Activated T-helper 2 cell treated with anti-CD3 and anti-CD28 coated beads, Interferon-gamma antibody, Interleukin-2, Interleukin-4, amounts not matched to agents 10 μg/mL and 5 μg/mL and 100 μg/mL, durations not matched to agents 14 hours and 24 hours and 36 hours (primary cell): Measurements from ENCODE around the gene EZH1. TPM values are rescaled to one million over a fixed set of nuclear protein-coding genes. Genes with fewer than 3 reads are reported as not detected.
"Not testable (repeated sequence)": the region's sequence is repeated elsewhere in the genome, so short reads cannot be mapped to it uniquely, and the experiment has no call there.

Experiments used
- DNase-seq: peaks from one replicate; pipeline ENCODE4 v3.0.0; 2021; ENCODE audit warnings: low spot score
- H3K27ac Mint-ChIP-seq: one replicate; pipeline ENCODE4 v1.8.0; 2021; ENCODE audit warnings: mixed read lengths
- H3K27me3 Mint-ChIP-seq: one replicate; pipeline ENCODE4 v1.8.0; 2021; ENCODE audit warnings: low read depth, mixed read lengths
- H3K36me3 Mint-ChIP-seq: one replicate; pipeline ENCODE4 v1.8.0; 2021; ENCODE audit warnings: low read depth, mixed read lengths
- H3K4me1 Mint-ChIP-seq: one replicate; pipeline ENCODE4 v1.8.0; 2021; ENCODE audit warnings: low read depth, mixed read lengths
- H3K4me3 Mint-ChIP-seq: one replicate; pipeline ENCODE4 v1.8.0; 2021; ENCODE audit warnings: low read depth, mild to moderate bottlenecking, moderate library complexity, mixed read lengths
- H3K9me3 Mint-ChIP-seq: one replicate; pipeline ENCODE4 v1.8.0; 2021; ENCODE audit warnings: mixed read lengths
- intact Hi-C: fragments of 100-400 bp; cut with micrococcal nuclease; formaldehyde crosslinking; loops from one replicate; pipeline ENCODE4 v1.15.1; 2023
- total RNA-seq: library from RNA; stranded (reverse); gene quantifications from 2 replicates; pipeline ENCODE4 v1.2.3, GENCODE V29; 2022

Gene EZH1
- total RNA-seq, 1 donor from 2014 or later: 37.1 TPM

DNA sequence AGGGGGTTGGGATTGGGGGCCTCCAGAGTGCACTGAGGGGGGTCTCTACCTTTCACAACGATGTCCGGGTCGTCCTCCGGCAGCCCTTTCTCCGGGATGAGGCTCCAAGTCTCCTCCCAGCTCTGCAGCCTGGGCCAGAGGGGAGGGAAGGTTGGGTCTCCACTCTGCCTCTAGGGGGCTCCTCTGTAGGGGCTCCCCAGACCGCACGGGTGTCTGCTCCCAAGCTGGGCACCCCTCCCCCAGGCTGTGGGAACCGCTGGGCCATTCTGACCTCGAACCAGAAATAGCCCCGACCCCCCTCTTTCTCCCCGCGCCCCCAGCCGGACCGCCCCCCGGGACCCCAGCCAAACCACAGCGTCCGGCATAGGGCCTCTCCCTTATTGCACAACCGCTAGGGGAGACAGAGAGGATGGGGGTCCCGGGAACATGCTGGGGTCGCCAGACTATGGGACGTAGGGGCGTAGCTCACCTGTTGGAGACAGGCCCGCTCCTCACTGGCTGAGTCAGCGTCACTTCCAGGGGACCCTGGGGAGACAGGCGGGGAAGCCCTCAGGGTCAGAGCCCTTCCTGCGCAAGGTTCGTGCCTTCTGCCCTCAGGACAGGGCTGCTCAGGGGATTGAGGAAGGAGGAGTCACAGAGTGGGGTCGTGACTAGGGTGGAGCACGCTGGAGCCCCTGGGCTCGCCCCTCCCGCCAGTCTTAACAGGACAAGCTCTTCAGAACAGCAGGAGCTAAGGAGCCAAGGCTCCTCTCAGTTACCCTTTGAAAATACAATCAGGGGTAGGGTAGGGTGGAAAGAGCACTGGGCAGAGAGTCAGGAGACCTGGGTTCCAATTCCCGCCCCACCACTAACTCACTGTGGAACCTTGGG lies 70.7 kb downstream of the EZH1 start:
- no peaks in the 10 kb centered on the region for H3K36me3 Mint-ChIP-seq
- no peak overlapping the region for H3K27ac Mint-ChIP-seq
- no peaks in the 10 kb centered on the region for H3K9me3 Mint-ChIP-seq
- H3K27me3 Mint-ChIP-seq: peaks cover 49% of the 10 kb centered on the region
- peaks cover 31% of the 10 kb centered on the region for H3K4me1 Mint-ChIP-seq
- H3K4me3 Mint-ChIP-seq: peak overlapping the region; percentile 17
- intact Hi-C loops: loop anchor here (2.0 kb wide), 1 partner anchor 15 kb away; the partner anchor contains the start of gene TUBG2
- no peak for DNase-seq

DNA sequence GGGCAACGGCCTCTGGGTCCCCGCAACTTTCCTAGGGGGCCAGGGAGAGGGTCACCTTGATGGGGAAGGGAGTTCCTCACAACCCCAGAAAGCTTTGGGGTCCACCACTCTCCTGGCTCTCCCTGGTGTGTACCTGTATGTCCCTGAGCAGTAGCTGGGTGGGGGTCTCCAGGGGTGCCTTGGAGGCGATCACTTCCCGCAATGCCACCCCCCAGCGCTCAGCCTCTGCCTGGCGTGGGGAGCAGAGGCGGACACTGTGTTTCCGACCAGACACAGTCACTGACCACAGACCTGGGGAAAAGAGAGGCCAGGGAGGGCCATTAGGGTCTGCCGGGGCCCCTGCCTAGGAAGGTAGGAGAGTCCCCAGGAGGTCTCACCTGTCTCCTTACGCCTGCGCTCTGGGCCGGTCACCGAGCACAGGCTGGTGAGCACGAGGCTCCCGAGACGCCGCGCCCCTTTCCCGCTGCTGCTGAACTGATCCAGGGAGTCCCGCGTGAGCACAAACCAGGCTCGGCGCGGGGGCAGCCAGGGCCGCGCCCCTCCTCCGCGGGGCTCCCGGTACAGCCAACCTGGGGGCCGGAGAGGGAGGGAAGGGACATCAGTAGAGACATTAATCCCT lies 71.5 kb downstream of the EZH1 start:
- H3K36me3 Mint-ChIP-seq: no peaks in the 10 kb centered on the region
- peaks cover 55% of the 10 kb centered on the region for H3K27me3 Mint-ChIP-seq
- no peak overlapping the region for H3K27ac Mint-ChIP-seq
- intact Hi-C loops: no loop called here
- no peaks in the 10 kb centered on the region for H3K9me3 Mint-ChIP-seq
- peaks cover 26% of the 10 kb centered on the region for H3K4me1 Mint-ChIP-seq
- no peak overlapping the region for H3K4me3 Mint-ChIP-seq
- DNase-seq: no peak

DNA sequence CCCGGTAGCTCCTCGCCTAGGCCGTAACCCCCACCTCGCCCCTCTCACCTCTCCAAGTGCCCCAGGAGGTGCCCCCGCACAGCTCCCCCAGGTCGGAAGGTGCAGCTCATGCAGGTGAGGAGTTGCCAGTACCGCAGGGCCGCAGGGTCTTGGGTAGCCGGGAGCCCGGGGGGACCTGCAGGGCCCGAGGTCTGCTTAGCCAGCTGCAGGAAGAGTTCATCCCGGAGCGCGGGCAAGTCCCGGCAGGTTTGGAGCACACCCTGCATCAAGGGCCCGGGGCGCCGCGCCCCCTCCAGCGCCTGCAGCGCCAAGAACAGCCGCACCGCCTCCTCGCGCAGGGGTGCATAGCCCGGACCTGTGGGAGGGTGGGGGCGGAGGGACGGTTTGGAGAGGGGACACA lies 72.8 kb downstream of the EZH1 start:
- no peak overlapping the region for H3K4me3 Mint-ChIP-seq
- no peak for DNase-seq
- no peak overlapping the region for H3K27ac Mint-ChIP-seq
- H3K27me3 Mint-ChIP-seq: peaks cover 55% of the 10 kb centered on the region
- no peaks in the 10 kb centered on the region for H3K36me3 Mint-ChIP-seq
- intact Hi-C loops: no loop called here
- peaks cover 21% of the 10 kb centered on the region for H3K4me1 Mint-ChIP-seq
- H3K9me3 Mint-ChIP-seq: no peaks in the 10 kb centered on the region

DNA sequence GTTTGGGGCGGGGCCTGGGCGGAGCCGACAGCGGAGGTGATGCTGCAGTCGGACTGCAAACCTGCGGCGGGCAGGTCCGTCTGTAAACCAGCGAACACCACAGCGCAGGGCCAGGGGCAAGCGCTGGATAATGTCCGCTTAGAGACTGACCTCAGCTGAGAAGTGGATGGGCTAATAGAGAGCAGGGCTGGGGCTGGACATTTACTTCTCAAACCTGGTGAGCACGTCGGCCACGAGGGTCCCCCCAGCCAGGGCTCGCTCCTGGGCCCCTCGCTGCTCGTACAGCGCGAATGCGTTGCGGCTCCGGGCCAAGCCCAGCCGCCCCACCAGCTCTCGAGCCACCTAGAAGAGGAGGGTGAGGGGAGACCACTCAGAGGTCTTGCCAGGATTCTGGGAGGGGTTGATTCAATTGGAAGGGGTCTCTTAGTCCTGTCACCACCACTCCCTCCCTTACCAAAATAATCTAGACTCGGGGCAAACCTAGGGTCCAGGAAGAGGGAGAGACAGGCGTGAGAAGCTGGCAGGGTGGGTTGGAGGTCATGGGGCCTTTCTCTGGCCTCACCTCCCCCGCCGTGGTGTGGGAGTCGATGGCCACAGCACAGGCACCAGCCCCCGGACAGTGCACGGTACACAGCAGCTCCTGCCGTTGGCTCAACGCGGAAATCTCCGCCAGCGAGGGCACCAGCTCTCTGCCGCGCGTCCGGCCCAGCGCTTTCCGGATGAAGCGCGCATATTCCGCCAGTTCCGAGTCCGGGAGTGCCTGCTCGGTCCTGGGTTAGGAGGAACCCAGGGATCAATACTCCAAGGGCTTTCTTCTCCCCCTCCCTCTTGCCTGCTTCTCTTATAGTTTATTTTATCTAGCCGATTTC lies 73.8 kb downstream of the EZH1 start:
- H3K27me3 Mint-ChIP-seq: peaks cover 50% of the 10 kb centered on the region
- no peaks in the 10 kb centered on the region for H3K9me3 Mint-ChIP-seq
- intact Hi-C loops: no loop called here
- H3K4me1 Mint-ChIP-seq: peaks cover 18% of the 10 kb centered on the region
- H3K27ac Mint-ChIP-seq: no peak overlapping the region
- H3K4me3 Mint-ChIP-seq: peak overlapping the region; percentile 61
- DNase-seq: no peak
- H3K36me3 Mint-ChIP-seq: peaks cover 6% of the 10 kb centered on the region

DNA sequence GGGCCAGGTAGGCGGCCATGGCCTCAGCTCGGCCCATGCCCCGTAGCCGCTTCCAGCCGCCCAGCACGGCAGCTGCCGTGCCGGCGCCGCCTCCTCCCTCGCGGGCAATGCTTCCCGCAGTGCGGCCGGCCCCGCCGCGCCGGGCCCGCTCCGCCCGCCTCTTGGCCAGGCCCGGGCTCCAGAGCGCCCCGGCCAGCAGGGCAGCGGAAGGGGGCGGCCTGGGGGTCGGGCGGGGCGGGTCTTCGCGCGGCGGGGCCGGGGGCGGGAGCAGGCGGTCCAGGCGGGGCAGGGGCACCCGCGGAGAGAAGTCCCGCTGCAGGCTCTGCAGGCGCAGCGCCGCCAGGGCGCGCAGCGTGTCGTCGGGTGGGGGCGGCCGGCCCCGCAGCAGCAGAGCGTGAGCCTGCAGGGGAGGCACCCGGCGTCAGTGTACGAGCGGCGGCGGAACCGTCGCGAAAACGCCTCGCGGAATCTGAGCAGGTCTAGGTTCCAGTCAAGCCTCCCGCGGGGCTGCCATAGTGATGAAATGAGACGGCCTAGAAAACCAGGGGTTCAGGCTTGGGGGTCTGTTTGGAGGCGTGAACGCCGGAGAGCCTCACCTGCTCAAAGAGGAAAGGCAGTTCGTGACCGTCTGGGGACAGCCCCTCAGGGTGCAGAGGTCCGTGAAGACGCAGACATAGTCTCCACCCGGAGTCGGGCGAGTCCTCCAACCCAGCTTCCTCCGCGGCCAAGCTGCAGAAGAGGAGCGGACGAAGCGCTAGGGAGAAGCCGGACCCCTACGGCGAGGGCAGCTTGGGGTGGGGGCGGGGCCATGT lies 74.7 kb downstream of the EZH1 start:
- no peak for DNase-seq
- peaks cover 18% of the 10 kb centered on the region for H3K4me1 Mint-ChIP-seq
- no peaks in the 10 kb centered on the region for H3K9me3 Mint-ChIP-seq
- no peak overlapping the region for H3K27ac Mint-ChIP-seq
- intact Hi-C loops: no loop called here
- H3K4me3 Mint-ChIP-seq: peak overlapping the region; percentile 61
- H3K27me3 Mint-ChIP-seq: peaks cover 50% of the 10 kb centered on the region
- H3K36me3 Mint-ChIP-seq: peaks cover 12% of the 10 kb centered on the region

DNA sequence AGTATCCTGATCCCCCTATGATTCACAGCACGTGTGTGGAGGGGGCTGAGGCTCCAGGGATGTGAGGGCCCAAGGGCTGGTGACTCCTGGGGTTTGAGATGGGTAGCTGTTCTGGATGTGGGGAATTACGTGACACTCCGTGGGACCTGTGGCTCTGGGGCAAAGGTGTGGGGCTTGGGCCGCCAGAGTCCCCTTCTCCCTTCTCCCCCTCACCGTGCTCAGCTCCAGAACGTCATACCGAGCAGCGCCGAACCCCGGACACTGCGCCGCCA lies 75.2 kb downstream of the EZH1 start:
- Mint-ChIP-seq H3K4me1 (peaks cover 17% of the 10 kb centered on the region), H3K27ac (no peak overlapping the region), H3K9me3 (no peaks in the 10 kb centered on the region), H3K27me3 (peaks cover 46% of the 10 kb centered on the region), H3K36me3 (peaks cover 12% of the 10 kb centered on the region), H3K4me3 (peak overlapping the region; percentile 30)
- DNase-seq: no peak
- intact Hi-C loops: no loop called here

DNA sequence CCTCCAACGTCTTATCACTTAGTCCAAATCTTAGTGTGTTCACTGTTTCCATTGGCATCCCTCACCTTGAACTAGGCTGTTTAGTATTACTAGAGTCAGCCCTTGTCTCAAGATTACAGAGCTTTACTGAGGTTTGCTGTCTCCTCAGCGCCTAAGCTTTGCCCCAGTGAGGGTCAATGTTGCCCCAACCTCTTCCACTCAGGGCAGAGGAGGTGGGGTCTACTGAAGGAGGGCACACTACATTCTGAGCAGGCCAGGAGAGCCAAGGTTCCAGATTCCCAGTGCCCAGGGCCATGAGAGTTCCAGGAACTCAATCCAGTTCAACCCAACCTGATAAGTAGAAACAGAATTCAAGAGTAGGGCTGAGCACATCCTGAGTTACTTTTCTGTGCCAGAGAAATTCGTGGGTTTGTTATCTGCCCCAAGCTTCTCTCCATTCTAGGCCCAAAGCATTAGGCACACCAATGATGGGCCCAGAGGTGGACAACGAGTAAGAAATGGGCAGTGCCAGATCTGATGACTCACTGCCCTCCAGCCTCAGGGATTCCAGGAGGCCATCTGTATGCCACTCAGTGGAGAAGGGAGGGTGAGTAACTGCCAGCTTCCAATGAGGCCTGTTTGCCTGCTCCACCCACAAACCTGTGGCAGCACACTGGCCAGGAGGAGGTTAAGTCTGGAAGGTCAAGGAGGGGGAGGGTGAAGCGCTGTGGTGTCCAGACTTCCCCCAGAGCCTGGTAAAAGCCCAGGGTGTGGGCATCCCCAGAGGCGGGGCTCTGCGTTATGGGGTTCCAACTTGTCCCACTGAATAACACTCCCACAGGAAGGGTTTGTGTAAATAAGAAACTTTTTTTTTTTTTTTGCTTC lies 77.5 kb downstream of the EZH1 start:
- DNase-seq: no peak
- peaks cover 12% of the 10 kb centered on the region for H3K36me3 Mint-ChIP-seq
- no peak overlapping the region for H3K4me3 Mint-ChIP-seq
- peaks cover 12% of the 10 kb centered on the region for H3K4me1 Mint-ChIP-seq
- no peaks in the 10 kb centered on the region for H3K9me3 Mint-ChIP-seq
- intact Hi-C loops: no loop called here
- H3K27me3 Mint-ChIP-seq: peaks cover 30% of the 10 kb centered on the region
- no peak overlapping the region for H3K27ac Mint-ChIP-seq

DNA sequence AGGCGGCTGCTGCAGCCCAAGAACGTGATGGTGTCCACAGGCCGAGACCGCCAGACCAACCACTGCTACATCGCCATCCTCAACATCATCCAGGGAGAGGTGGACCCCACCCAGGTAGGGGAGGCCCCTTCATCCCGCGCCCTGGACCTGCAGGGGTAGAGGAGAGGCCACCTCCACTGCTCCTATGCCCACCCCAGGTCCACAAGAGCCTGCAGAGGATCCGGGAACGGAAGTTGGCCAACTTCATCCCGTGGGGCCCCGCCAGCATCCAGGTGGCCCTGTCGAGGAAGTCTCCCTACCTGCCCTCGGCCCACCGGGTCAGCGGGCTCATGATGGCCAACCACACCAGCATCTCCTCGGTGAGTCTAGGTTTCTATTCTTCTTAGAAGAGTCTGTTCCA lies 78.7 kb downstream of the EZH1 start:
- DNase-seq, H3K9me3 Mint-ChIP-seq, intact Hi-C loops, H3K4me3 Mint-ChIP-seq, H3K27ac Mint-ChIP-seq, H3K4me1 Mint-ChIP-seq: not testable (repeated sequence)
- Mint-ChIP-seq H3K36me3 (peaks cover 12% of the 10 kb centered on the region), H3K27me3 (peaks cover 22% of the 10 kb centered on the region)

DNA sequence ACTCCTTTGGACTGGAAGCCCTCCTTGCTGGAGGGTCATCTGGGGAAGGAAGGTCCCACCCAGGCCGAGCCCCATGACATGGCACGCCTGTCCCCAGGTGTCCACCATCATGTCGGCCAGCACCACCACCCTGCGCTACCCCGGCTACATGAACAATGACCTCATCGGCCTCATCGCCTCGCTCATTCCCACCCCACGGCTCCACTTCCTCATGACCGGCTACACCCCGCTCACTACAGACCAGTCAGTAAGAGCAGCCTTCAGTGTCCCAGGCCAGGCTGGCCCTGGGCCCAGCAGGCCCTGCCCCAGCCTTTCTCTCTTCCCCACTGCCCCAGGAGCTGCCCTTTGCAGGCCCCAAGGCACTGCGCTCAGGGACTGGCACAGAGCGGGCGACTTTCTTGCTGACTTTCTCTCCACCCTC lies 79.2 kb downstream of the EZH1 start:
- peaks cover 17% of the 10 kb centered on the region for H3K27me3 Mint-ChIP-seq
- no peak for DNase-seq
- no peak overlapping the region for H3K4me3 Mint-ChIP-seq
- no peak overlapping the region for H3K27ac Mint-ChIP-seq
- intact Hi-C loops: no loop called here
- H3K4me1 Mint-ChIP-seq: peaks cover 4% of the 10 kb centered on the region
- H3K9me3 Mint-ChIP-seq: no peaks in the 10 kb centered on the region
- H3K36me3 Mint-ChIP-seq: peaks cover 12% of the 10 kb centered on the region

DNA sequence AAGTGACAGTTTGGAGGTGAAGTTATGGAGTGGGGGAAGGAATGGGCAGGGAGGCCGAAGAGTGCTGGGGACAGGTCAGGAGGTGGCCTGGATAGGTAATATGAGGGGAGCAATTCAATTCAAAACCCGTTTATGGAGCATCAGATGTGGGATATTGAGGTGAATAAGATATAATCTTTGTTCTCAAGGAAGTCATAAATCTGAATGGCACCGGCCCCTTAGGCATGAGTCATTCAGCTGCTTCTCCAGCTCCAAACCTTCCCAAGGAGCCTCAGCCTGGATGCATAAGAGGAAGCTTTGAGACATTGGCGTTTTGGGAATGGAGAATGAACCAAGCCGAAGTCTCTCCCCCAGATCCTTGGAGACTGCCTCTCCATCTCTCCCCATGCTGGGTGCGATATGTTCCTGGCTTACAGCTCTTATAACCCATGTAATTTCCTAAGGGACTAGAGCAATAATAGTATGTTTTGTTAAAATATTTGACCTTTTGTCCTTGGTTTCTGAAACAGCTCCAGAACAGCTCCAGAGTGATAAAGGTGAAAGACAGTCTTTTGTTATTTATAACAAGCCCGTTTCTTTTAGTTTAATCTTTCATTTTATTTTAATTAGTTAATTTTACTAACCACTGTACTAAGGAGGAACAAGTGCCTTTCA lies 84.0 kb downstream of the EZH1 start:
- peaks cover 7% of the 10 kb centered on the region for H3K9me3 Mint-ChIP-seq
- H3K4me1 Mint-ChIP-seq: peaks cover 11% of the 10 kb centered on the region
- H3K27ac Mint-ChIP-seq: no peak overlapping the region
- DNase-seq: no peak
- no peak overlapping the region for H3K4me3 Mint-ChIP-seq
- peaks cover 14% of the 10 kb centered on the region for H3K27me3 Mint-ChIP-seq
- intact Hi-C loops: no loop called here
- H3K36me3 Mint-ChIP-seq: peaks cover 8% of the 10 kb centered on the region

DNA sequence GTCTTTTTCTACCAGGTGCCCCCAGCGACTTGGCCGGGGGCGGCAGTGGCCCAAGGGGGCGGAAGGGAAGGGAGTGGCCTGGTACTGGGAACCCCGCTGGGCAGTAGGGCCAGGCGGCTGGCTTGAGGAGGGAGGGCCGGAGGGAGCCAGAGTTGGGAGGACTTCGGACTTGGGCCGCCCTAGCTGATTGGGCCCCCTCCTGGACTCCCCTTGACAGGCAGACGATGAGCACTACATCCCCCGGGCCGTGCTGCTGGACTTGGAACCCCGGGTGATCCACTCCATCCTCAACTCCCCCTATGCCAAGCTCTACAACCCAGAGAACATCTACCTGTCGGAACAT lies 84.9 kb downstream of the EZH1 start:
- Mint-ChIP-seq H3K4me3 (peak overlapping the region; percentile 86), H3K27me3 (peaks cover 16% of the 10 kb centered on the region), H3K4me1 (peaks cover 14% of the 10 kb centered on the region)
- intact Hi-C loops: loop anchor here (2.0 kb wide), 1 partner anchor 15 kb away; no protein-coding TSS in a partner anchor
- not testable (repeated sequence) for H3K27ac Mint-ChIP-seq, H3K9me3 Mint-ChIP-seq, DNase-seq, H3K36me3 Mint-ChIP-seq
